Retinal pigment epithelial cell (primary cell): ENCODE results near the gene NFRKB.

Experiments
- DNase-seq: peaks from one replicate; pipeline ENCODE4 v3.0.0-alpha.2; 2010; ENCODE audit warnings: low read depth
- H3K4me3 ChIP-seq: 2 replicates; pipeline ENCODE4 v1.5.1; 2011; ENCODE audit warnings: mild to moderate bottlenecking, low read length, control low read depth, moderate library complexity
- CTCF ChIP-seq: conservative IDR thresholded peaks from 2 replicates; pipeline ENCODE4 v1.5.1; 2011; ENCODE audit warnings: low read depth, low read length, control low read depth, inconsistent platforms

The NFRKB gene

GRCh38 chr11:129928923-129929692 lies 33.7 kb upstream of the NFRKB start:
- TF ChIP-seq CTCF = no peak
- H3K4me3 ChIP-seq = no peak overlapping the region
- no peak for DNase-seq

DNA sequence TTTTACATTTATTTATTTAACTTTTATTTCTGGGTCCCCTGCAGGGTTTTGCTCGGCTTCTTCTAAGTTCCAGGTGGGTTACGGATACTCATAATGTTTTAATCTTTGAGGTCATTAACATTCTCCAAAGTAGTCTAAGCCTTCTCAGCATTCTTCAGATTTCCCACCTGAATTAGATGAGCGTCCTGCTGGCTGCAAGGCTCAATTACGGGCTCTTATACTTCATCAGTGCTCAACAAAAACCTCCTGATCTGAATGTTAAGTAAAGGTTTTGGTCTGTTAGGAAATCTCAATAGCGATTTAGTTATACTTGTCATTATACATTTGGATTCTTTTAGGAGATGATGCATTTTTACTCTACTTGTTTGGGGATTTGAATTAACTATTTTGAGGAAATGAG lies 27.3 kb upstream of the NFRKB start:
- no peak for DNase-seq
- H3K4me3 ChIP-seq = no peak overlapping the region
- TF ChIP-seq CTCF = no peak

DNA sequence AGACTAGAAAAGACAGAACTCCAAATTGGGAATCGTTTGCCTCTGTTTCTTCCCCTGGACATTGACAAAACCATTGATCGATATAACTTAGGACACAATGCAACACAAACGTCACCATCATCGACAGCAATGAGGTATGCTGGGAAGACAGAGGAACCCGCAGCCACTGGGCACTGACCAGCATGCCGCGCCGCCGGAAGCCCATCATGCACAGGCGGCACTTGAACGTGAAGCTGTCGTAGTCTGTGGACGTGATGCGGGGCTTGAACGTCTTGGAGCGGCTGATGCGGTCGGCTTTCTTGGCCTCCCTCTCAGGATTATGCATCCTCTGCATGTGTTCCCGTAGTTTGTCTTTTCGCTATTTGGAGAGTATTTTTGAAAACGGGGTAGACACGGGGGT lies 23.0 kb upstream of the NFRKB start:
- DNase-seq = no peak
- no peak for TF ChIP-seq CTCF
- no peak overlapping the region for H3K4me3 ChIP-seq

- no peak for TF ChIP-seq CTCF
- no peak overlapping the region for H3K4me3 ChIP-seq
- no peak for DNase-seq
These were observed 21.9 kb upstream of the NFRKB start for GRCh38 chr11:129917231-129917630.

GRCh38 chr11:129911298-129911697 lies 15.9 kb upstream of the NFRKB start:
- DNase-seq = no peak
- no peak overlapping the region for H3K4me3 ChIP-seq
- no peak for TF ChIP-seq CTCF

DNA sequence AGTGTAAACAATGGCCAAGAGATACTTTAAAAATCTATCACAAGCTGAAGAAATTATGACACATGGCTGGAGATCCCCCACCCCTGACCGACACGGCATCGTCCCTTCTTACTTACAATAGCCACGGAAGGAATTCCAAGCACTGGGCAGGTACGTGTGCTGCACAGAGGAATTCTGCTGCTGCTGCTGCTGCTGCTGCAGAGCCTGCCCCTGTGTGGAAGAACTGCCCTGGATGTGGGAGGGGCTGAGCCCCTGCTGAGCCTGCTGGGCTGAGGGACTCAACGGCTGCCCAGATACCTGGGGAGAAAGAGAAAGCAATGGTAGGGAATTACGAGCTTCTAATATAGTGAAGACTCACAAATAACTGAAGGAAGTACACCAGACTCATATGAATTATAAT lies 15.0 kb upstream of the NFRKB start:
- no peak for DNase-seq
- H3K4me3 ChIP-seq = no peak overlapping the region
- no peak for TF ChIP-seq CTCF

GRCh38 chr11:129905402-129905801 lies 10.0 kb upstream of the NFRKB start:
- no peak for TF ChIP-seq CTCF
- H3K4me3 ChIP-seq = no peak overlapping the region
- DNase-seq = no peak
